AG09309 (cell line): ENCODE data around the gene VSIG4.

Source experiments
- DNase-seq: peaks from one replicate; pipeline ENCODE4 v3.0.0-alpha.2; 2010; ENCODE audit warnings: low read depth
- H3K4me3 ChIP-seq: 2 replicates; pipeline ENCODE4 v1.5.1; 2011; ENCODE audit warnings: mild to moderate bottlenecking, low read depth, low read length, moderate library complexity; ENCODE audit not compliant: control insufficient read depth
- TF ChIP-seq, protein P1 (sequence below): IDR thresholded peaks from 2 replicates; pipeline ENCODE4 v1.5.1; 2011; ENCODE audit warnings: mild to moderate bottlenecking, low read depth, low read length, inconsistent platforms; ENCODE audit not compliant: insufficient read depth, control insufficient read depth; ENCODE audit errors: missing control alignments

The VSIG4 gene

DNA sequence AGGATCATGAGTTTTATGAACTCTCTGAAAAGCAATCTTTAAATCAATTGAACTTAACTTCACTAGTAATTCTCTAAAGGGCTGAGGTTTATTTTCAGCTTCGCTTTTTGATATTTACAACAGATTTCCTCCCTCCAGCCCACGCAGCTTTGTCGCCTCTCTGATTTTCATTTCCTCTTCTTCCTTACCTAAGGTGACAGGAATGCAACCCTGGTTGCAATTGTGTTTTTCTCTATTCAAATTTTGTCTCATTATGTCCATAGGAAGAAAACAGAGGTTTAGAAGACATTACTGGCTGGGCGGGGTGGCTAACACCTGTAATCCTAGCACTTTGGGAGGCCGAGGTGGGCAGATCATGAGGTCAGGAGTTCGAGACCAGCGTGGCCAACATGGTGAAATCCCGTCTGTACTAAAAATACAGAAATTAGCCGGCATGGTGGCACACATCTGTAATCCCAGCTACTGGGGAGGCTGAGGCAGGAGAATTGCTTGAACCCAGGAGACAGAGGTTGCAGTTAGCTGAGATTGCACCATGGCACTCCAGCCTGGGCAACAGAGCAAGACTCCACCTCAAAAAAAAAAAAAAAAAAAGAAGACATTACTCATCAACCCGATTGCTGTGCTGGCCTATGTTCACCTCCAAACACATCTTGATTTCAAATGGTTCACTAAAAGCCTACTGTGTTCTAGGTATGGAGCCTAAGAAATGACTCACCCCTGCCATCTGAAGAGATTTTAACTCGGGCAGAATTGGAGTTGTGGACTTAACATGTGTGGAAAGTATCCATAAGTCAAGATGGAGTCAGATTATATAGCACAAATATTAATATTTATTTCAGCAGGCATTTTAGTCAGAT is 36.8 kb downstream of the VSIG4 start:
- H3K4me3 ChIP-seq = no peak overlapping the region
- DNase-seq = no peak
- TF ChIP-seq, protein P1, sequence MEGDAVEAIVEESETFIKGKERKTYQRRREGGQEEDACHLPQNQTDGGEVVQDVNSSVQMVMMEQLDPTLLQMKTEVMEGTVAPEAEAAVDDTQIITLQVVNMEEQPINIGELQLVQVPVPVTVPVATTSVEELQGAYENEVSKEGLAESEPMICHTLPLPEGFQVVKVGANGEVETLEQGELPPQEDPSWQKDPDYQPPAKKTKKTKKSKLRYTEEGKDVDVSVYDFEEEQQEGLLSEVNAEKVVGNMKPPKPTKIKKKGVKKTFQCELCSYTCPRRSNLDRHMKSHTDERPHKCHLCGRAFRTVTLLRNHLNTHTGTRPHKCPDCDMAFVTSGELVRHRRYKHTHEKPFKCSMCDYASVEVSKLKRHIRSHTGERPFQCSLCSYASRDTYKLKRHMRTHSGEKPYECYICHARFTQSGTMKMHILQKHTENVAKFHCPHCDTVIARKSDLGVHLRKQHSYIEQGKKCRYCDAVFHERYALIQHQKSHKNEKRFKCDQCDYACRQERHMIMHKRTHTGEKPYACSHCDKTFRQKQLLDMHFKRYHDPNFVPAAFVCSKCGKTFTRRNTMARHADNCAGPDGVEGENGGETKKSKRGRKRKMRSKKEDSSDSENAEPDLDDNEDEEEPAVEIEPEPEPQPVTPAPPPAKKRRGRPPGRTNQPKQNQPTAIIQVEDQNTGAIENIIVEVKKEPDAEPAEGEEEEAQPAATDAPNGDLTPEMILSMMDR = no peak

DNA sequence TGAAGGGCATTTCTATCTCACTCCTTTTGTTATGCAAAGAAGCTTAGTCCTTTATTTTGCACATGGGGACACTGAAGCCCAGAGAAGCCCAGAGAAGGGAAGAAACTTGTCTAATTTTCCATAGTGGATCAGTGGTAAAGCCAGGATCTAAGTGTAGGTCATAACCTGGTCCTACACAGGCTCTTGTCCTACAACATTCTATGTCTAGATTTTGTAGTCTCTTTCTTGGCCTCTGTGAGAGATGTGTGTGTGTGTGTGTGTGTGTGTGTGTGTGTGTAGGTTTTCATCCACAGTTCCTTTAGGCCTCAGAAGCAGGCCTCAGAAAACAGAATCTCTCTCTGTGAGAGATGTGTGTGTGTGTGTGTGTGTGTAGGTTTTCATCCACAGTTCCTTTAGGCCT is 38.3 kb downstream of the VSIG4 start:
- TF ChIP-seq, protein P1 = no peak
- DNase-seq = no peak
- H3K4me3 ChIP-seq = no peak overlapping the region

DNA sequence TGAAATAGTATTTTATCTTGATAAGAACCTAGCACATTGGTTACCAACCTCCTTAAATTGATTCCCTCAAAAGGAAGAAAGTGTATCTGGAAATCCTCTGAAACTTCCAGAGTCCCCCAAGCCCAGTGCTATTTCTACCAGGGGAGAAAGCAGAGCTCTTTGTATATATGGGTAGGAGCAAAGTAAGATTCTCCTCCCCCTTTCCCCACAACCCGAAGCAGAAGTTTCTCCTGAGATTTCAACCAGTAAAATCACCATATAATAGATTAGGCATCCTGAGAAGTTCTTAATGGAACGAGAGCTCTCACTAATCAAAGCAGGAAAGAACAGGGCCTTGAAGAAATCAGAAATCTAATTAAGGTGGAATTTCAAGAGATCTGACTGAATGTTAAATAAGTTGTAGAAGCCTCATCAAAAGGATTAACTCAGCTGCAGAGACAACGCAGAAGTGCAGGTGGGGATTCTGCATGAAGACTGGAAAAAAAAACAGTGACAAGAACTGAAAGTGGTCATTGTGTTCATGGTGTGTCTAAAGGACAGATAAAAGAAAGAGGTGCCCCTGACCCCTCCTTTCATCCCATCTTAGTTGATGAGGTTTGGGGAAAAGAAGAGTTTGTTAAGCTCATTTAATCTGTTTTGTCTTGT is 39.1 kb downstream of the VSIG4 start:
- DNase-seq = no peak
- TF ChIP-seq, protein P1 = no peak
- H3K4me3 ChIP-seq = no peak overlapping the region

DNA sequence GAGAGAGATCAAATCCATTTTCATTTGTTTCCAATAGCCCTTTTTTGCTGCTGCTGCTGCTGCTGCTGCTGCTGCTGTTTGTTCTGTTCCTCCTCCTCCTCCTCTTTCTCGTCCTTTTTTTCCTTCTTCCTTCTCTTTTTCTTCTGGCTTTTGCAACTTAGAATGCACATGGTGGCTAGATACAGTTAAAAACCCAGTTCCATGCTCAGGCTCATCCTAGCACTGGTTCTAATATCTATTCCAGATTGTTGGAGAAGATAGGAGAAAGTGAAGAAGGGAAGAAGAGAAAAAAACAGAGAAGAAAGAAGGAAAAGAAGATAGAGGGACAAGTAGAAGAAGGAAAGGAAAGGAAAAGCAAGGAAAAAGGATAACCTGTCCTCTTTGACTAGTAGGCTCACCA is 39.7 kb downstream of the VSIG4 start:
- TF ChIP-seq, protein P1 = no peak
- no peak overlapping the region for H3K4me3 ChIP-seq
- no peak for DNase-seq

DNA sequence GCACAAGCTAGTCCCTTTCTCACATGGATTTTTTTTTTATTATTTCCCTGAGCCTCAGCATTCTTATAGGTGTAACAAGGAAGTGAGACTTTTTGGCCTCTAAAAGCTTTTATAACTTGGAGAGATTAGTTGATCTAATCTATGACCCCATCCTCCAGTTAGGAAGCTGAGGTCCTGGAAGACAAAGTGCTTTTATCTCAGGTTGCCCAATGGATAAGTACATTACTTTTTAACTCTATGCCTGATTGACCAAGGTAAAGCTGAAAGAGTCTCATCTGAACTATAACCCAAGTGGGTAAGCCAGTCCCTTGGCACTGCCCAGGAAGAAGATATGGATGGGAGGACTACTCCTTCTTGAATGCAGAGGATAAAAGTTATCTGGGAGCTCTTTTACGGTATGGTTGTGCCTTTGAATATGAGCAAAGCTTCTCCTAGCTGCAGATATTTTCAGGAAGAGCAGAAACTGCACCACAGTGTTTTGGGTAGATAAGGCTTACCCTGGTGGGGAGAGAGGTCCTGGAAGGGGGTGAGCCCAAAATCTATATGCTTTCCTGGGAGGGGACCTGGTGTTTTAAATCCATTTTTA is 40.2 kb downstream of the VSIG4 start:
- DNase-seq = no peak
- H3K4me3 ChIP-seq = no peak overlapping the region
- TF ChIP-seq, protein P1 = no peak

DNA sequence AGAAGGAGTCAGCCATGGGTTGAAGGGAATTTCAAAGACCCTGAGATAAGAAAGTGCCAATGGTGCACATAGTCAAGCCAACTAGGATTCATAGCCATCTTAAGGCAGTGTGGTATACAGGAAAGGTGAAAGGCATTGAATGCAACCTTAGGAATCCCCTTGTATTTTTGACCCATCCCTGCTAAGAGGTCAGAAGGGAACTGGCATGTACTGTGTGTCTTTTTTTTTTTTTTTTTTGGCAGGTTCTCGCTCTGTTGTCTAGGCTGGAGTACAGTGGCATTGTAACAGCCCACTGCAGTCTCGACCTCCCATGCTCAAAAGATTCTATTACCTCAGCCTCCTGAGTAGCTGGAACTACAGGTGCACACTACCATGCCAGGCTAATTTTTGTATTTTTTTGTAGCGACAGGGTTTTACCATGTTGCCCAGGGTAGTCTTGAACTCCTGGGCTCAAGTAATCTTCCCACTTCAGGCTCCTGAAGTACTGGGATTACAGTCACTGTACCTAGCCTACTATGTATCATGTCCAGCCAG is 40.8 kb downstream of the VSIG4 start:
- no peak for DNase-seq
- no peak overlapping the region for H3K4me3 ChIP-seq
- TF ChIP-seq, protein P1 = no peak
